Measurements from ENCODE around the gene TARBP1. TPM values are rescaled to one million over a fixed set of nuclear protein-coding genes. Genes with fewer than 3 reads are reported as not detected.
"Not testable (repeated sequence)": the region's sequence is repeated elsewhere in the genome, so short reads cannot be mapped to it uniquely, and the experiment has no call there.

TARBP1 gene
- total and polyA plus RNA-seq, 2 donors (not counting 1 experiment from before 2014, with no cell fraction given) = 35.4 to 71.5 TPM

GRCh38 chr1:234505769-234506102 lies 26.8 kb upstream of the TARBP1 start:
- Histone ChIP-seq H3K9ac (ENCODE audit: low read length) (no peak overlapping the region), H3K4me3 (ENCODE audit: control extremely low read depth in 1 of 5, extremely low read depth in 1 of 5, insufficient read depth in 1 of 5, low read depth in 2 of 5, low read length in 4 of 5) (no peak overlapping the region), H3K4me2 (replicated peaks; ENCODE audit: low read depth, low read length, poor library complexity, severe bottlenecking) (no peak overlapping the region), H2AFZ (ENCODE audit: insufficient read depth, low read depth, low read length, poor library complexity, severe bottlenecking) (no peak overlapping the region), H3K4me1 (ENCODE audit: control insufficient read depth in 2 of 2, insufficient read depth in 2 of 2, low read length in 2 of 2) (no peaks in the 10 kb centered on the region), H3K9me3 (ENCODE audit: control extremely low read depth in 1 of 3, control insufficient read depth in 2 of 3, insufficient read depth in 1 of 3, low read length in 2 of 3) (peaks cover 0 to 5% (median 0%) of the 10 kb centered on the region in 3 donors), H3K27me3 (replicated peaks in 1 of 4; ENCODE audit: control extremely low read depth in 1 of 4, control insufficient read depth in 3 of 4, insufficient read depth in 4 of 4, low read length in 3 of 4) (no peaks in the 10 kb centered on the region), H3K79me2 (ENCODE audit: control insufficient read depth, insufficient read depth, low read length) (no peaks in the 10 kb centered on the region), H3K27ac (ENCODE audit: low read length in 2 of 2) (no peak overlapping the region), H3K36me3 (replicated peaks in 1 of 2; ENCODE audit: control extremely low read depth in 1 of 2, control insufficient read depth in 1 of 2, extremely low read depth in 1 of 2, insufficient read depth in 2 of 2, low read length in 1 of 2) (no peaks in the 10 kb centered on the region), H4K20me1 (ENCODE audit: control insufficient read depth, insufficient read depth, low read length, poor library complexity, severe bottlenecking) (no peaks in the 10 kb centered on the region)
- no peak overlapping the region for H3K27ac Mint-ChIP-seq
- intact Hi-C loops (cut with micrococcal nuclease) = no loop called here
- H3K27me3 Mint-ChIP-seq = no peaks in the 10 kb centered on the region
- CTCF ChIA-PET = interaction anchor here (1.5 to 3.4 kb wide), 2 partner anchors 10 to 578 kb away, joined by 4 to 14 read pairs; no protein-coding TSS in a partner anchor
- no peak for TF ChIP-seq EZH2 (IDR thresholded peaks at IDR 0.05; ENCODE audit: borderline replicate concordance, insufficient read depth, low read depth, low read length, poor library complexity, severe bottlenecking)
- no peak overlapping the region for H3K4me3 Mint-ChIP-seq
- ATAC-seq (ENCODE audit: low read depth) (no peak), DNase-seq (no peak)
- POLR2A ChIA-PET = interaction anchor here (0.6 kb wide), 1 partner anchor 510 kb away, joined by 3 read pairs; no protein-coding TSS in a partner anchor
- no peaks in the 10 kb centered on the region for H3K9me3 Mint-ChIP-seq (ENCODE audit: insufficient read depth)
- no peaks in the 10 kb centered on the region for H3K4me1 Mint-ChIP-seq

GRCh38 chr1:234504969-234505768 lies 26.2 kb upstream of the TARBP1 start:
- Histone ChIP-seq H3K9me3 (ENCODE audit: control extremely low read depth in 1 of 3, control insufficient read depth in 2 of 3, insufficient read depth in 1 of 3, low read length in 2 of 3) (peaks cover 0 to 5% (median 0%) of the 10 kb centered on the region in 3 donors), H3K27me3 (replicated peaks in 1 of 4; ENCODE audit: control extremely low read depth in 1 of 4, control insufficient read depth in 3 of 4, insufficient read depth in 4 of 4, low read length in 3 of 4) (no peaks in the 10 kb centered on the region), H3K27ac (ENCODE audit: low read length in 2 of 2) (no peak overlapping the region), H2AFZ (ENCODE audit: insufficient read depth, low read depth, low read length, poor library complexity, severe bottlenecking) (no peak overlapping the region), H3K9ac (ENCODE audit: low read length) (no peak overlapping the region), H4K20me1 (ENCODE audit: control insufficient read depth, insufficient read depth, low read length, poor library complexity, severe bottlenecking) (no peaks in the 10 kb centered on the region), H3K36me3 (replicated peaks in 1 of 2; ENCODE audit: control extremely low read depth in 1 of 2, control insufficient read depth in 1 of 2, extremely low read depth in 1 of 2, insufficient read depth in 2 of 2, low read length in 1 of 2) (no peaks in the 10 kb centered on the region), H3K4me3 (ENCODE audit: control extremely low read depth in 1 of 5, extremely low read depth in 1 of 5, insufficient read depth in 1 of 5, low read depth in 2 of 5, low read length in 4 of 5) (no peak overlapping the region), H3K79me2 (ENCODE audit: control insufficient read depth, insufficient read depth, low read length) (no peaks in the 10 kb centered on the region), H3K4me2 (replicated peaks; ENCODE audit: low read depth, low read length, poor library complexity, severe bottlenecking) (no peak overlapping the region), H3K4me1 (ENCODE audit: control insufficient read depth in 2 of 2, insufficient read depth in 2 of 2, low read length in 2 of 2) (no peaks in the 10 kb centered on the region)
- no peak for DNase-seq
- no peak for TF ChIP-seq EZH2 (IDR thresholded peaks at IDR 0.05; ENCODE audit: borderline replicate concordance, insufficient read depth, low read depth, low read length, poor library complexity, severe bottlenecking)
- no peak for TF ChIP-seq CTCF (IDR thresholded peaks at IDR 0.05)
- 100% methylated on average over 3 of the region's 4 CpGs for WGBS (ENCODE audit: insufficient coverage)
- Mint-ChIP-seq H3K4me1 (peaks cover 1% of the 10 kb centered on the region), H3K27me3 (no peaks in the 10 kb centered on the region), H3K9me3 (ENCODE audit: insufficient read depth) (no peaks in the 10 kb centered on the region), H3K4me3 (no peak overlapping the region), H3K27ac (no peak overlapping the region)
- intact Hi-C loops (cut with micrococcal nuclease) = no loop called here
- ATAC-seq (ENCODE audit: low read depth) = no peak
- ChIA-PET CTCF (interaction anchor here (0.6 to 3.4 kb wide), 5 partner anchors 10 to 579 kb away, joined by 3 to 14 read pairs (median 4); no protein-coding TSS in a partner anchor), POLR2A (no interaction called here)

- H3K4me2 ChIP-seq (replicated peaks; ENCODE audit: low read depth, low read length, poor library complexity, severe bottlenecking); H3K27me3 ChIP-seq (replicated peaks in 1 of 4; ENCODE audit: control extremely low read depth in 1 of 4, control insufficient read depth in 3 of 4, insufficient read depth in 4 of 4, low read length in 3 of 4); H3K4me3 ChIP-seq (ENCODE audit: control extremely low read depth in 1 of 5, extremely low read depth in 1 of 5, insufficient read depth in 1 of 5, low read depth in 2 of 5, low read length in 4 of 5); H3K4me1 ChIP-seq (ENCODE audit: control insufficient read depth in 2 of 2, insufficient read depth in 2 of 2, low read length in 2 of 2); H3K4me3 Mint-ChIP-seq; H3K79me2 ChIP-seq (ENCODE audit: control insufficient read depth, insufficient read depth, low read length); DNase-seq; H4K20me1 ChIP-seq (ENCODE audit: control insufficient read depth, insufficient read depth, low read length, poor library complexity, severe bottlenecking); intact Hi-C loops (cut with micrococcal nuclease); H3K9me3 ChIP-seq (ENCODE audit: control extremely low read depth in 1 of 3, control insufficient read depth in 2 of 3, insufficient read depth in 1 of 3, low read length in 2 of 3); H2AFZ ChIP-seq (ENCODE audit: insufficient read depth, low read depth, low read length, poor library complexity, severe bottlenecking); ATAC-seq (ENCODE audit: low read depth); H3K27ac ChIP-seq (ENCODE audit: low read length in 2 of 2); H3K9ac ChIP-seq (ENCODE audit: low read length); H3K27ac Mint-ChIP-seq; H3K27me3 Mint-ChIP-seq; H3K36me3 ChIP-seq (replicated peaks in 1 of 2; ENCODE audit: control extremely low read depth in 1 of 2, control insufficient read depth in 1 of 2, extremely low read depth in 1 of 2, insufficient read depth in 2 of 2, low read length in 1 of 2); H3K9me3 Mint-ChIP-seq (ENCODE audit: insufficient read depth): not testable (repeated sequence)
- POLR2A ChIA-PET = interaction anchor here (0.7 kb wide), 1 partner anchor 588 kb away, joined by 3 read pairs; no protein-coding TSS in a partner anchor
- H3K4me1 Mint-ChIP-seq = peaks cover 11% of the 10 kb centered on the region
- CTCF ChIA-PET = interaction anchor here (1.4 to 3.4 kb wide), 3 partner anchors 17 to 580 kb away, joined by 3 to 14 read pairs (median 8); no protein-coding TSS in a partner anchor
- WGBS (ENCODE audit: insufficient coverage) = 100% methylated on average over 2 of the region's 5 CpGs
These were observed 25.3 kb upstream of the TARBP1 start for GRCh38 chr1:234504251-234504650.
